NK-92 treated with Interleukin-12 subunit alpha and Interleukin-12 subunit beta, amount 100 ng/mL, for 24 hours (cell line): ENCODE results near the gene ABHD5.

Experiments used
- DNase-seq: peaks from one replicate; lab custom pipeline; 2025; lab: John Stamatoyannopoulos, UW

Gene ABHD5

GRCh38 chr3:43718296-43718695, 27.6 kb downstream of the ABHD5 start:
- DNase-seq, result no peak

- DNase-seq, result no peak
Measured at GRCh38 chr3:43723121-43723734, 32.5 kb downstream of the ABHD5 start.

GRCh38 chr3:43726521-43726920, 35.8 kb downstream of the ABHD5 start:
- no peak for DNase-seq

GRCh38 chr3:43727930-43728329, 37.2 kb downstream of the ABHD5 start:
- no peak for DNase-seq

GRCh38 chr3:43728476-43728875, 37.7 kb downstream of the ABHD5 start:
- no peak for DNase-seq

- DNase-seq, result no peak
Measured at GRCh38 chr3:43728947-43729346, 38.2 kb downstream of the ABHD5 start.

GRCh38 chr3:43729707-43730414, 39.1 kb downstream of the ABHD5 start:
- DNase-seq, result no peak

GRCh38 chr3:43732747-43733425, 42.1 kb downstream of the ABHD5 start:
- no peak for DNase-seq

GRCh38 chr3:43733459-43734384, 43.0 kb downstream of the ABHD5 start:
- no peak for DNase-seq

GRCh38 chr3:43734685-43735084, 43.9 kb downstream of the ABHD5 start:
- DNase-seq, result no peak

- DNase-seq, result no peak
Measured at GRCh38 chr3:43735618-43736017, 44.9 kb downstream of the ABHD5 start.

GRCh38 chr3:43736558-43737440, 46.1 kb downstream of the ABHD5 start:
- no peak for DNase-seq

- no peak for DNase-seq
Measured at GRCh38 chr3:43738305-43738704, 47.6 kb downstream of the ABHD5 start.

GRCh38 chr3:43742920-43743319, 52.2 kb downstream of the ABHD5 start:
- DNase-seq, result no peak

GRCh38 chr3:43747641-43748040, 56.9 kb downstream of the ABHD5 start:
- DNase-seq, result no peak

- DNase-seq, result no peak
Measured at GRCh38 chr3:43748179-43748578, 57.4 kb downstream of the ABHD5 start.

- DNase-seq, result no peak
Measured at GRCh38 chr3:43748645-43749044, 57.9 kb downstream of the ABHD5 start.

- DNase-seq, result no peak
Measured at GRCh38 chr3:43752905-43753304, 62.2 kb downstream of the ABHD5 start.

- DNase-seq, result no peak
Measured at GRCh38 chr3:43753741-43754715, 63.3 kb downstream of the ABHD5 start.
